K562 (cell line): ENCODE data around the gene MAGI2. TPM values are rescaled to one million over a fixed set of nuclear protein-coding genes. Genes with fewer than 3 reads are reported as not detected.

Source experiments
- ATAC-seq: fragments of 200-7000 bp; cut with Tn5 transposase; 3 replicates; pipeline ENCODE4 v1.9.1; 2020; ENCODE audit warnings: moderate library complexity
- BruUV-seq: library from RNA; stranded (reverse); fragments of 400-500 nt; replicated peaks from 2 replicates; lab custom pipeline; 2021; lab: Mats Ljungman, UMichigan
- CTCF ChIA-PET: fragments of 300-600 bp; formaldehyde crosslinking; extraction: SDS; loops from one replicate; lab custom pipeline; 2021; ENCODE audit warnings: low intra/inter-chr PET ratio; lab: Yijun Ruan, JAX
- POLR2A ChIA-PET: fragments of 300-600, 350-650 bp; sonication (Branson Sonifier 250); formaldehyde crosslinking; extraction: SDS; loops from one replicate; lab custom pipeline; 2021; ENCODE audit warnings: antibody characterized with exemption, inconsistent platforms; lab: Yijun Ruan, JAX
- DNase-seq, 4 experiments: peaks; one replicate each; pipeline versions ENCODE4 v3.0.0 to v3.0.0-alpha.2; 2011 to 2018; ENCODE audit warnings: low spot score in 3 of 4, mixed read lengths in 3 of 4; ENCODE audit errors: extremely low read depth in 1 of 4
- FAIRE-seq: peaks from 2 replicates; lab custom pipeline; 2011; peaks lifted over from hg19 to GRCh38; lab: Jason Lieb, UNC
- H2AFZ ChIP-seq: 2 replicates; pipeline ENCODE4 v1.6.0; 2011; ENCODE audit warnings: low read depth, low read length, control low read depth, inconsistent platforms
- H3K27ac ChIP-seq: fragments of 200-600 bp; 3 replicates; pipeline ENCODE4 v1.8.0; 2011; ENCODE audit warnings: low read depth, mild to moderate bottlenecking, control low read depth, inconsistent platforms, low read length, moderate library complexity, mixed read lengths; ENCODE audit errors: extremely low read depth
- H3K27me3 ChIP-seq, 2 experiments: fragments of 300-600 bp in 1 of 2; 2 replicates in 1 of 2; 3 replicates in 1 of 2; pipeline versions ENCODE4 v1.6.0 to v1.8.0; 2011; ENCODE audit warnings: inconsistent platforms in 2 of 2, low read length in 2 of 2, mild to moderate bottlenecking in 1 of 2, mixed read lengths in 1 of 2, moderate library complexity in 1 of 2; ENCODE audit not compliant: control insufficient read depth in 2 of 2, insufficient read depth in 2 of 2
- H3K36me3 ChIP-seq: fragments of 300-600 bp; 3 replicates; pipeline ENCODE4 v1.8.0; 2011; ENCODE audit warnings: mild to moderate bottlenecking, low read length, inconsistent platforms; ENCODE audit not compliant: control insufficient read depth, insufficient read depth
- H3K4me1 ChIP-seq, 2 experiments: fragments of 200-600 bp in 1 of 2; replicated peaks in 1 of 2; 2 replicates in 1 of 2; 3 replicates in 1 of 2; pipeline versions ENCODE4 v1.5.1 to v1.8.0; 2011; ENCODE audit warnings: inconsistent platforms in 2 of 2, low read length in 2 of 2, mild to moderate bottlenecking in 1 of 2, mixed read lengths in 1 of 2, moderate library complexity in 1 of 2; ENCODE audit not compliant: control insufficient read depth in 2 of 2, insufficient read depth in 2 of 2
- H3K4me2 ChIP-seq: 2 replicates; pipeline ENCODE4 v1.6.1; 2011; ENCODE audit warnings: low read length, control low read depth, inconsistent platforms, mixed read lengths; ENCODE audit not compliant: insufficient read depth
- H3K4me3 ChIP-seq: fragments of 200-600 bp; sonication (generic), shearing (Covaris generic); 2 replicates; pipeline ENCODE4 v1.5.1; 2016; ENCODE audit warnings: control low read depth, inconsistent platforms
- H3K79me2 ChIP-seq: fragments of 200-600 bp; 3 replicates; pipeline ENCODE4 v1.8.0; 2011; ENCODE audit warnings: low read length, inconsistent platforms; ENCODE audit not compliant: control insufficient read depth, insufficient read depth
- H3K9ac ChIP-seq, 2 experiments: 2 replicates each; pipeline versions ENCODE4 v1.6.0 to v1.6.1; 2011; ENCODE audit warnings: low read depth in 2 of 2, low read length in 2 of 2, control low read depth in 1 of 2, inconsistent platforms in 1 of 2, mild to moderate bottlenecking in 1 of 2, mixed read lengths in 1 of 2; ENCODE audit not compliant: insufficient read depth in 1 of 2
- H3K9me1 ChIP-seq: one replicate; pipeline ENCODE4 v1.6.0; 2011; ENCODE audit warnings: inconsistent platforms, mild to moderate bottlenecking, low read length, moderate library complexity; ENCODE audit not compliant: control insufficient read depth, insufficient read depth
- H3K9me3 ChIP-seq: replicated peaks from 2 replicates; pipeline ENCODE4 v1.5.1; 2011; ENCODE audit warnings: low read depth, low read length, inconsistent platforms; ENCODE audit not compliant: control insufficient read depth, insufficient read depth
- H4K20me1 ChIP-seq: replicated peaks from 2 replicates; pipeline ENCODE4 v1.6.1; 2011; ENCODE audit warnings: low read length, inconsistent platforms, mixed read lengths; ENCODE audit not compliant: control insufficient read depth, insufficient read depth
- ARHGAP35 ChIP-seq: fragments of 450-650 bp; IDR thresholded peaks from 2 replicates; pipeline ENCODE4 v1.6.1; 2018; ENCODE audit not compliant: partially characterized antibody
- ELF1 ChIP-seq: fragments of 200-800 bp; sonication (Bioruptor generic); IDR thresholded peaks from 2 replicates; pipeline ENCODE4 v1.6.1; 2016; ENCODE audit warnings: missing genetic modification characterization, missing compliant biosample characterization
- HMGN3 ChIP-seq: IDR thresholded peaks from 2 replicates; pipeline ENCODE4 v1.6.1; 2011; ENCODE audit warnings: borderline replicate concordance, low read depth, mild to moderate bottlenecking, mixed read lengths, low read length; ENCODE audit not compliant: insufficient read length; ENCODE audit errors: extremely low read depth
- MCM2 ChIP-seq: fragments of 450-650 bp; IDR thresholded peaks from 2 replicates; pipeline ENCODE4 v1.6.1; 2017; ENCODE audit warnings: low read depth, mild to moderate bottlenecking
- MCM3 ChIP-seq: fragments of 450-650 bp; IDR thresholded peaks from 2 replicates; pipeline ENCODE4 v1.6.1; 2016
- RUNX1 ChIP-seq: sonication (generic); IDR thresholded peaks from 2 replicates; pipeline ENCODE4 v1.6.1; 2016; ENCODE audit warnings: antibody characterized with exemption, low read depth
- SMAD1 ChIP-seq: fragments of 150-350 bp; IDR thresholded peaks from 2 replicates; pipeline ENCODE4 v1.6.1; 2014; ENCODE audit warnings: low read length, low read depth; ENCODE audit not compliant: partially characterized antibody
- WGBS: fragments of 100-300 bp; shearing (Covaris generic); methylation state at CpG from one replicate; pipeline ENCODE4 v1.1.6; 2016; ENCODE audit warnings: low coverage, mixed read lengths; ENCODE audit not compliant: insufficient coverage; ENCODE audit errors: missing lambda C conversion rate; 5-methylcytosine and 5-hydroxymethylcytosine counted together
- in situ Hi-C: fragments of 300-500 bp; cut with MboI; formaldehyde crosslinking; loops from 4 replicates; pipeline ENCODE4 v1.15.0; 2018; ENCODE audit warnings: inconsistent platforms, mixed read lengths
- intact Hi-C: fragments of 100-400 bp; cut with micrococcal nuclease; formaldehyde crosslinking; loops from 2 replicates; pipeline ENCODE4 v1.14.2; 2022
- polyA plus RNA-seq, 8 experiments: library from polyadenylated mRNA; depleted of rRNA in 4 of 8; stranded (reverse) in 5 of 8; unstranded in 3 of 8; fragments of >200 nt; fragmentation: Nextera tagmentation in 2 of 8; fragmentation: Illumina TruSeq in 1 of 8; extraction: Ambion mirVana in 2 of 8; extraction: Trizol in 1 of 8; gene quantifications; 2 replicates each; pipeline versions ENCODE4 v1.2.1 to v1.2.3, GENCODE V29; 2011 to 2014; ENCODE audit warnings: inconsistent platforms in 1 of 8, missing spikeins in 1 of 8
- total RNA-seq, 7 experiments: library from RNA; depleted of rRNA in 6 of 7; stranded (reverse); fragments of >200 nt in 6 of 7; fragmentation: Illumina TruSeq in 2 of 7; extraction: Trizol in 2 of 7; gene quantifications; 2 replicates each; pipeline versions ENCODE4 v1.2.1 to v1.2.3, GENCODE V29; 2011 to 2021; ENCODE audit warnings: low replicate concordance in 1 of 7
- TF ChIP-seq, protein P1 (sequence below): fragments of 250-450 bp; sonication (Bioruptor Pico); IDR thresholded peaks from 2 replicates; pipeline ENCODE4 v1.5.0; 2021; ENCODE audit warnings: mild to moderate bottlenecking, borderline replicate concordance
- TF ChIP-seq, protein P2 (sequence below): fragments of 250-450 bp; sonication (Bioruptor Pico); IDR thresholded peaks from 2 replicates; pipeline ENCODE4 v1.5.0; 2020; ENCODE audit warnings: mild to moderate bottlenecking
- TF ChIP-seq, protein P3 (sequence below), 2 experiments: fragments of 250-450 bp in 1 of 2; fragments of 450-650 bp in 1 of 2; sonication (Bioruptor Pico) in 1 of 2; IDR thresholded peaks; 2 replicates each; pipeline versions ENCODE4 v1.6.1 to v1.8.0; 2016 to 2021; ENCODE audit warnings: mild to moderate bottlenecking in 2 of 2, moderate library complexity in 2 of 2, missing compliant biosample characterization in 1 of 2, missing genetic modification characterization in 1 of 2

The MAGI2 gene
- total and polyA plus RNA-seq, 9 of the 15 experiments (the other 6 are each of a cell fraction or from before 2014, with no cell fraction given), result 0.27 to 1.4 (median 0.70) TPM

DNA sequence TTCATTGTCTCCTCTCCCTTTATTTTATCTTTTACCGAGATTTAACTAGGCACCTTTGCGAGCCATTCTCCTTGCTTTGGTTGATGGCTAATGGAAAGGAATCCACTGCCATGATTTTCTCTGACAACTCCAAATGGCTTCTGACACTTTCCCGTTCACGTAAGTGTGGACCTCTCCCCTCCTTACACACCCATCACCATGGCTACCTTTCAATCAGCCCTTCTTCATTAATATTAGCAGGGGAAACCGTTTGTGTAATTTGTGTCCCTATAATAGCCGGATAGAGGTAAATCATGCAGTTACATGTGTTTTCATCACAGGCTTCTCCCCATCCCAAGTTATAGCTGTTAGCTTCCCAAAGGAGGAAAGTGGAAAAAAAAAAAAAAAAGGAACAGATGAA, 767.3 kb downstream of the MAGI2 start:
- Histone ChIP-seq H3K9me1 (no peaks in the 10 kb centered on the region), H3K79me2 (no peaks in the 10 kb centered on the region), H3K9me3 (no peaks in the 10 kb centered on the region), H3K36me3 (no peaks in the 10 kb centered on the region), H4K20me1 (no peaks in the 10 kb centered on the region), H3K4me1 (no peaks in the 10 kb centered on the region), H3K27ac (no peak overlapping the region), H3K4me3 (no peak overlapping the region), H3K4me2 (no peak overlapping the region), H3K9ac (no peak overlapping the region), H3K27me3 (no peaks in the 10 kb centered on the region), H2AFZ (no peak overlapping the region)
- FAIRE-seq (no peak), ATAC-seq (no peak), DNase-seq (no peak)
- TF ChIP-seq SMAD1, result no peak
- TF ChIP-seq, protein P1, sequence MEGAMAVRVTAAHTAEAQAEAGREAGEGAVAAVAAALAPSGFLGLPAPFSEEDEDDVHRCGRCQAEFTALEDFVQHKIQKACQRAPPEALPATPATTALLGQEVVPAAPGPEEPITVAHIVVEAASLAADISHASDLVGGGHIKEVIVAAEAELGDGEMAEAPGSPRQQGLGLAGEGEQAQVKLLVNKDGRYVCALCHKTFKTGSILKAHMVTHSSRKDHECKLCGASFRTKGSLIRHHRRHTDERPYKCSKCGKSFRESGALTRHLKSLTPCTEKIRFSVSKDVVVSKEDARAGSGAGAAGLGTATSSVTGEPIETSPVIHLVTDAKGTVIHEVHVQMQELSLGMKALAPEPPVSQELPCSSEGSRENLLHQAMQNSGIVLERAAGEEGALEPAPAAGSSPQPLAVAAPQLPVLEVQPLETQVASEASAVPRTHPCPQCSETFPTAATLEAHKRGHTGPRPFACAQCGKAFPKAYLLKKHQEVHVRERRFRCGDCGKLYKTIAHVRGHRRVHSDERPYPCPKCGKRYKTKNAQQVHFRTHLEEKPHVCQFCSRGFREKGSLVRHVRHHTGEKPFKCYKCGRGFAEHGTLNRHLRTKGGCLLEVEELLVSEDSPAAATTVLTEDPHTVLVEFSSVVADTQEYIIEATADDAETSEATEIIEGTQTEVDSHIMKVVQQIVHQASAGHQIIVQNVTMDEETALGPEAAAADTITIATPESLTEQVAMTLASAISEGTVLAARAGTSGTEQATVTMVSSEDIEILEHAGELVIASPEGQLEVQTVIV, result no peak
- in situ Hi-C loops (no loop called here), intact Hi-C loops (no loop called here)
- 0% methylated on average over 6 of the region's 6 CpGs for WGBS
- POLR2A ChIA-PET, result no interaction called here
- no TSS peak for BruUV-seq
- CTCF ChIA-PET, result no interaction called here

DNA sequence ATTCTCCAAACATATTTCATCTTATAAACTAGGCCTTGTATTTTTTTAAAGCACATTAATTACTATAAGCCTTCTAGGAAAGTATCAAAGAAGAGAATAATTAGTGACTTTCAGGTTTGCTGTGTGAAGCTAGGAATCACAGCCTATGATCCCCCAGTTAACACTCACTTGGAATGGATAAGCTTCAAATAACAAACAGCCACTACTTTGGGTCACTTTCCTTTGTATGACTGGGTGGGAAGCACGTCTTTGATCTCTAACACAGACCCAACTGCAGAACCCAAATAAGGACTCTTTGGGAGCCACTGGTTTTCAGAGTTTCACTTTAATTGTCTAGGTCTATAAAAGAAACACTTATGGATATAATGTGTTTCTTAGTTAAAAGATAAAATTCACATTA, 769.3 kb downstream of the MAGI2 start:
- H3K79me2 ChIP-seq, result no peaks in the 10 kb centered on the region
- H3K27ac ChIP-seq, result no peak overlapping the region
- H3K36me3 ChIP-seq, result no peaks in the 10 kb centered on the region
- H4K20me1 ChIP-seq, result no peaks in the 10 kb centered on the region
- ATAC-seq, result no peak
- no peak overlapping the region for H2AFZ ChIP-seq
- H3K27me3 ChIP-seq, result no peaks in the 10 kb centered on the region
- no peaks in the 10 kb centered on the region for H3K9me1 ChIP-seq
- intact Hi-C loops, result no loop called here
- H3K4me3 ChIP-seq, result no peak overlapping the region
- POLR2A ChIA-PET, result no interaction called here
- no TSS peak for BruUV-seq
- TF ChIP-seq RUNX1 (no peak), MCM2 (no peak), ARHGAP35 (no peak), ELF1 (tag) (no peak), HMGN3 (no peak), MCM3 (no peak)
- TF ChIP-seq, protein P2, sequence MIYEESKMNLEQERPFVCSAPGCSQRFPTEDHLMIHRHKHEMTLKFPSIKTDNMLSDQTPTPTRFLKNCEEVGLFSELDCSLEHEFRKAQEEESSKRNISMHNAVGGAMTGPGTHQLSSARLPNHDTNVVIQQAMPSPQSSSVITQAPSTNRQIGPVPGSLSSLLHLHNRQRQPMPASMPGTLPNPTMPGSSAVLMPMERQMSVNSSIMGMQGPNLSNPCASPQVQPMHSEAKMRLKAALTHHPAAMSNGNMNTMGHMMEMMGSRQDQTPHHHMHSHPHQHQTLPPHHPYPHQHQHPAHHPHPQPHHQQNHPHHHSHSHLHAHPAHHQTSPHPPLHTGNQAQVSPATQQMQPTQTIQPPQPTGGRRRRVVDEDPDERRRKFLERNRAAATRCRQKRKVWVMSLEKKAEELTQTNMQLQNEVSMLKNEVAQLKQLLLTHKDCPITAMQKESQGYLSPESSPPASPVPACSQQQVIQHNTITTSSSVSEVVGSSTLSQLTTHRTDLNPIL (CRISPR knock-in tag), result no peak
- TF ChIP-seq, protein P3, sequence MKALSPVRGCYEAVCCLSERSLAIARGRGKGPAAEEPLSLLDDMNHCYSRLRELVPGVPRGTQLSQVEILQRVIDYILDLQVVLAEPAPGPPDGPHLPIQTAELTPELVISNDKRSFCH (CRISPR knock-in tag; IDR thresholded peaks at IDR 0.05), result no peak
- TF ChIP-seq, protein P3 (tag; IDR thresholded peaks at IDR 0.05), result no peak
- TF ChIP-seq, all 486 proteins: peak for 0
- CTCF ChIA-PET, result no interaction called here
- H3K9ac ChIP-seq, result no peak overlapping the region
- H3K4me1 ChIP-seq, result no peaks in the 10 kb centered on the region
- WGBS, result 8% methylated on average over 1 of the region's 1 CpG
- in situ Hi-C loops, result no loop called here
- DNase-seq (no peak), FAIRE-seq (no peak)
- no peak overlapping the region for H3K4me2 ChIP-seq
- no peaks in the 10 kb centered on the region for H3K9me3 ChIP-seq
